Lung microvascular endothelial cell (primary cell): ENCODE data around the gene SH3RF3. TPM values are rescaled to one million over a fixed set of nuclear protein-coding genes. Genes with fewer than 3 reads are reported as not detected.
"Not testable (repeated sequence)": the region's sequence is repeated elsewhere in the genome, so short reads cannot be mapped to it uniquely, and the experiment has no call there.

ENCODE experiments used
- DNase-seq, 2 donors: peaks; one replicate each; pipeline versions ENCODE4 v3.0.0 to v3.0.0-alpha.2; 2010; ENCODE audit warnings: low read depth in 2 of 2
- total RNA-seq: library from RNA; depleted of rRNA; stranded (reverse); fragments of >200 nt; gene quantifications from 2 replicates; pipeline ENCODE4 v1.2.1, GENCODE V29; 2014

SH3RF3 gene
- total RNA-seq, 1 donor from 2014 or later = 7.3 TPM

GRCh38 chr2:109535217-109535946 lies 406.4 kb downstream of the SH3RF3 start:
- DNase-seq = no peak

- not testable (repeated sequence) for DNase-seq
Measured at GRCh38 chr2:109536556-109536955, 407.6 kb downstream of the SH3RF3 start.

- no peak for DNase-seq
Measured at GRCh38 chr2:109537565-109538222, 408.7 kb downstream of the SH3RF3 start.

- DNase-seq = no peak
Measured at GRCh38 chr2:109538546-109538945, 409.5 kb downstream of the SH3RF3 start.

GRCh38 chr2:109542384-109542783 lies 413.4 kb downstream of the SH3RF3 start:
- DNase-seq = no peak

GRCh38 chr2:109545828-109546713 lies 417.1 kb downstream of the SH3RF3 start:
- peak; percentile 71 to 77 for DNase-seq

GRCh38 chr2:109547280-109547679 lies 418.3 kb downstream of the SH3RF3 start:
- no peak for DNase-seq

- DNase-seq = no peak
Measured at GRCh38 chr2:109549016-109549590, 420.1 kb downstream of the SH3RF3 start.

Other genes starting within 250 kb of the SH3RF3 start
- gene EDAR, start 140.0 kb upstream of the SH3RF3 start, total RNA-seq = not detected in 2 replicates